Panc1 (cell line): ENCODE results near the gene DENND4B.

Experiments used
- SIN3A ChIP-seq: IDR thresholded peaks from 2 replicates; pipeline ENCODE4 v1.6.1; 2012; ENCODE audit warnings: low read depth, mild to moderate bottlenecking, low read length, moderate library complexity, borderline replicate concordance; ENCODE audit not compliant: insufficient read depth
- TCF7L2 ChIP-seq: IDR thresholded peaks from 2 replicates; pipeline ENCODE4 v1.6.1; 2011; ENCODE audit warnings: mild to moderate bottlenecking, low read depth, low read length, inconsistent platforms
- TF ChIP-seq, protein P1 (sequence below): fragments of 450-650 bp; IDR thresholded peaks from 2 replicates; pipeline ENCODE4 v1.5.1; 2017; ENCODE audit warnings: mild to moderate bottlenecking
- TF ChIP-seq, protein P2 (sequence below), 2 experiments: IDR thresholded peaks; 2 replicates each; pipeline ENCODE4 v1.6.1; 2011 to 2012; ENCODE audit warnings: low read depth in 2 of 2, control low read depth in 1 of 2, low read length in 1 of 2, mild to moderate bottlenecking in 1 of 2, moderate library complexity in 1 of 2; ENCODE audit not compliant: insufficient read depth in 1 of 2

- TF ChIP-seq, protein P1, sequence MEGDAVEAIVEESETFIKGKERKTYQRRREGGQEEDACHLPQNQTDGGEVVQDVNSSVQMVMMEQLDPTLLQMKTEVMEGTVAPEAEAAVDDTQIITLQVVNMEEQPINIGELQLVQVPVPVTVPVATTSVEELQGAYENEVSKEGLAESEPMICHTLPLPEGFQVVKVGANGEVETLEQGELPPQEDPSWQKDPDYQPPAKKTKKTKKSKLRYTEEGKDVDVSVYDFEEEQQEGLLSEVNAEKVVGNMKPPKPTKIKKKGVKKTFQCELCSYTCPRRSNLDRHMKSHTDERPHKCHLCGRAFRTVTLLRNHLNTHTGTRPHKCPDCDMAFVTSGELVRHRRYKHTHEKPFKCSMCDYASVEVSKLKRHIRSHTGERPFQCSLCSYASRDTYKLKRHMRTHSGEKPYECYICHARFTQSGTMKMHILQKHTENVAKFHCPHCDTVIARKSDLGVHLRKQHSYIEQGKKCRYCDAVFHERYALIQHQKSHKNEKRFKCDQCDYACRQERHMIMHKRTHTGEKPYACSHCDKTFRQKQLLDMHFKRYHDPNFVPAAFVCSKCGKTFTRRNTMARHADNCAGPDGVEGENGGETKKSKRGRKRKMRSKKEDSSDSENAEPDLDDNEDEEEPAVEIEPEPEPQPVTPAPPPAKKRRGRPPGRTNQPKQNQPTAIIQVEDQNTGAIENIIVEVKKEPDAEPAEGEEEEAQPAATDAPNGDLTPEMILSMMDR, result no peak
- TF ChIP-seq SIN3A (no peak), TCF7L2 (no peak)
- TF ChIP-seq, protein P2, sequence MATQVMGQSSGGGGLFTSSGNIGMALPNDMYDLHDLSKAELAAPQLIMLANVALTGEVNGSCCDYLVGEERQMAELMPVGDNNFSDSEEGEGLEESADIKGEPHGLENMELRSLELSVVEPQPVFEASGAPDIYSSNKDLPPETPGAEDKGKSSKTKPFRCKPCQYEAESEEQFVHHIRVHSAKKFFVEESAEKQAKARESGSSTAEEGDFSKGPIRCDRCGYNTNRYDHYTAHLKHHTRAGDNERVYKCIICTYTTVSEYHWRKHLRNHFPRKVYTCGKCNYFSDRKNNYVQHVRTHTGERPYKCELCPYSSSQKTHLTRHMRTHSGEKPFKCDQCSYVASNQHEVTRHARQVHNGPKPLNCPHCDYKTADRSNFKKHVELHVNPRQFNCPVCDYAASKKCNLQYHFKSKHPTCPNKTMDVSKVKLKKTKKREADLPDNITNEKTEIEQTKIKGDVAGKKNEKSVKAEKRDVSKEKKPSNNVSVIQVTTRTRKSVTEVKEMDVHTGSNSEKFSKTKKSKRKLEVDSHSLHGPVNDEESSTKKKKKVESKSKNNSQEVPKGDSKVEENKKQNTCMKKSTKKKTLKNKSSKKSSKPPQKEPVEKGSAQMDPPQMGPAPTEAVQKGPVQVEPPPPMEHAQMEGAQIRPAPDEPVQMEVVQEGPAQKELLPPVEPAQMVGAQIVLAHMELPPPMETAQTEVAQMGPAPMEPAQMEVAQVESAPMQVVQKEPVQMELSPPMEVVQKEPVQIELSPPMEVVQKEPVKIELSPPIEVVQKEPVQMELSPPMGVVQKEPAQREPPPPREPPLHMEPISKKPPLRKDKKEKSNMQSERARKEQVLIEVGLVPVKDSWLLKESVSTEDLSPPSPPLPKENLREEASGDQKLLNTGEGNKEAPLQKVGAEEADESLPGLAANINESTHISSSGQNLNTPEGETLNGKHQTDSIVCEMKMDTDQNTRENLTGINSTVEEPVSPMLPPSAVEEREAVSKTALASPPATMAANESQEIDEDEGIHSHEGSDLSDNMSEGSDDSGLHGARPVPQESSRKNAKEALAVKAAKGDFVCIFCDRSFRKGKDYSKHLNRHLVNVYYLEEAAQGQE (IDR thresholded peaks at IDR 0.05; ENCODE audit: insufficient read depth in 1 of 2, low read depth in 2 of 2, low read length in 1 of 2), result no peak
Measured at GRCh38 chr1:153945131-153945794, 1.3 kb downstream of the DENND4B start.
